A549 (cell line): ENCODE data around the gene KDM4B. TPM values are rescaled to one million over a fixed set of nuclear protein-coding genes. Genes with fewer than 3 reads are reported as not detected.

Experiments
- ATAC-seq, 2 experiments: fragments of 200-7000 bp in 1 of 2; fragments of >200 bp in 1 of 2; cut with Nextera tagmentation in 1 of 2; cut with Tn5 transposase in 1 of 2; 3 replicates each; pipeline versions ENCODE4 v1.8.0 to v1.9.1; 2018 to 2020; ENCODE audit warnings: mild to moderate bottlenecking in 1 of 2, moderate library complexity in 1 of 2
- CTCF ChIA-PET: fragments of 300-600 bp; sonication (Branson Sonifier 250); formaldehyde crosslinking; extraction: SDS; loops from one replicate; lab custom pipeline; 2021; ENCODE audit warnings: antibody characterized with exemption, inconsistent platforms; lab: Yijun Ruan, JAX
- POLR2A ChIA-PET: fragments of 350-600 bp; formaldehyde crosslinking; extraction: SDS; loops from one replicate; lab custom pipeline; 2021; ENCODE audit warnings: antibody characterized with exemption, inconsistent platforms; lab: Yijun Ruan, JAX
- DNase-seq, 2 experiments: peaks; one replicate each; pipeline versions ENCODE4 v3.0.0 to v3.0.0-alpha.2; 2011 to 2016; ENCODE audit warnings: low read depth in 1 of 2, low spot score in 1 of 2
- FAIRE-seq: peaks from 2 replicates; lab custom pipeline; 2011; peaks lifted over from hg19 to GRCh38; lab: Jason Lieb, UNC
- H3K27ac ChIP-seq, 2 experiments: fragments of >200 bp; sonication (Bioruptor Twin); formaldehyde crosslinking; 3 replicates each; pipeline ENCODE4 v1.5.1; 2016 to 2017
- H3K4me1 ChIP-seq: fragments of >200 bp; sonication (Bioruptor Twin); formaldehyde crosslinking; 3 replicates; pipeline ENCODE4 v1.6.1; 2016
- H3K4me2 ChIP-seq: fragments of >200 bp; sonication (Bioruptor Twin); formaldehyde crosslinking; 3 replicates; pipeline ENCODE4 v1.6.1; 2016
- H3K4me3 ChIP-seq: fragments of >200 bp; sonication (Bioruptor Twin); formaldehyde crosslinking; 3 replicates; pipeline ENCODE4 v1.5.1; 2016
- H3K9me3 ChIP-seq: fragments of >200 bp; sonication (Bioruptor Twin); formaldehyde crosslinking; 3 replicates; pipeline ENCODE4 v1.6.1; 2016
- BCL3 ChIP-seq: fragments of >200 bp; sonication (Bioruptor Twin); formaldehyde crosslinking; IDR thresholded peaks from 3 replicates; pipeline ENCODE4 v1.6.1; 2016
- BHLHE40 ChIP-seq: IDR thresholded peaks from 2 replicates; pipeline ENCODE4 v1.6.1; 2012; ENCODE audit warnings: low read depth, low read length, inconsistent platforms
- CEBPB ChIP-seq, 2 experiments: fragments of >200 bp in 1 of 2; sonication (Bioruptor Twin) in 1 of 2; formaldehyde crosslinking in 1 of 2; IDR thresholded peaks; 2 replicates each; pipeline ENCODE4 v1.6.1; 2012 to 2016
- EHF ChIP-seq: fragments of 250-450 bp; sonication (Bioruptor Pico); IDR thresholded peaks from 2 replicates; pipeline ENCODE4 v1.5.0; 2020; ENCODE audit warnings: mild to moderate bottlenecking
- EP300 ChIP-seq, 2 experiments: fragments of >200 bp; sonication (Bioruptor Twin); formaldehyde crosslinking; IDR thresholded peaks; 2 replicates in 1 of 2; 3 replicates in 1 of 2; pipeline ENCODE4 v1.6.1; 2016 to 2017
- FOSB ChIP-seq: fragments of 250-450 bp; sonication (Bioruptor Pico); IDR thresholded peaks from 2 replicates; pipeline ENCODE4 v1.5.0; 2020; ENCODE audit warnings: mild to moderate bottlenecking, moderate library complexity
- GATA3 ChIP-seq: IDR thresholded peaks from 2 replicates; pipeline ENCODE4 v1.6.1; 2012; ENCODE audit warnings: borderline replicate concordance
- HDAC2 ChIP-seq: fragments of 200-600 bp; sonication (generic); IDR thresholded peaks from 2 replicates; pipeline ENCODE4 v1.6.1; 2016
- HOXA7 ChIP-seq: fragments of 250-450 bp; sonication (Bioruptor Pico); IDR thresholded peaks from 2 replicates; pipeline ENCODE4 v1.5.0; 2020; ENCODE audit warnings: mild to moderate bottlenecking, moderate library complexity
- HOXB13 ChIP-seq: fragments of 250-450 bp; sonication (Bioruptor Pico); IDR thresholded peaks from 2 replicates; pipeline ENCODE4 v1.5.0; 2020; ENCODE audit warnings: low read depth, mild to moderate bottlenecking, moderate library complexity
- HOXB5 ChIP-seq: fragments of 250-450 bp; sonication (Bioruptor Pico); IDR thresholded peaks from 2 replicates; pipeline ENCODE4 v1.5.0; 2020; ENCODE audit warnings: mild to moderate bottlenecking, moderate library complexity
- MAFK ChIP-seq: fragments of 450-650 bp; IDR thresholded peaks from 2 replicates; pipeline ENCODE4 v1.6.1; 2014; ENCODE audit not compliant: partially characterized antibody
- MAX ChIP-seq: IDR thresholded peaks from 2 replicates; pipeline ENCODE4 v1.6.1; 2012
- NFE2L2 ChIP-seq: fragments of 150-350 bp; conservative IDR thresholded peaks from 2 replicates; pipeline ENCODE4 v1.6.1; 2014; ENCODE audit warnings: low read length
- NPAS2 ChIP-seq: fragments of 250-450 bp; sonication (Bioruptor Pico); IDR thresholded peaks from 2 replicates; pipeline ENCODE4 v1.8.0; 2022; ENCODE audit warnings: mild to moderate bottlenecking, moderate library complexity, borderline replicate concordance
- NR3C1 ChIP-seq: fragments of >200 bp; sonication (Bioruptor Twin); formaldehyde crosslinking; IDR thresholded peaks from 3 replicates; pipeline ENCODE4 v1.6.1; 2017
- PHF8 ChIP-seq: fragments of 200-600 bp; sonication (generic); IDR thresholded peaks from 2 replicates; pipeline ENCODE4 v1.6.1; 2016; ENCODE audit warnings: low read depth, mild to moderate bottlenecking, antibody characterized with exemption, moderate library complexity, borderline replicate concordance
- POLR2A ChIP-seq: IDR thresholded peaks from 2 replicates; pipeline ENCODE4 v1.6.1; 2012; ENCODE audit warnings: mild to moderate bottlenecking, low read length
- RAD21 ChIP-seq, 2 experiments: fragments of >200 bp in 1 of 2; sonication (Bioruptor Twin) in 1 of 2; formaldehyde crosslinking in 1 of 2; IDR thresholded peaks in 1 of 2; conservative IDR thresholded peaks in 1 of 2; 2 replicates in 1 of 2; 3 replicates in 1 of 2; pipeline ENCODE4 v1.6.1; 2012 to 2018; ENCODE audit warnings: inconsistent platforms in 1 of 2
- RFX5 ChIP-seq: fragments of 450-650 bp; IDR thresholded peaks from 2 replicates; pipeline ENCODE4 v1.7.1; 2014; ENCODE audit warnings: antibody characterized with exemption, mild to moderate bottlenecking, moderate library complexity
- RNF2 ChIP-seq: fragments of 200-600 bp; sonication (generic); IDR thresholded peaks from 2 replicates; pipeline ENCODE4 v1.6.1; 2016; ENCODE audit warnings: low read depth, mild to moderate bottlenecking, antibody characterized with exemption, moderate library complexity, borderline replicate concordance
- SREBF2 ChIP-seq: fragments of 450-650 bp; IDR thresholded peaks from 2 replicates; pipeline ENCODE4 v1.6.1; 2014; ENCODE audit warnings: mild to moderate bottlenecking, moderate library complexity
- TFCP2L1 ChIP-seq: fragments of 250-450 bp; sonication (Bioruptor Pico); IDR thresholded peaks from 2 replicates; pipeline ENCODE4 v1.5.0; 2021; ENCODE audit warnings: mild to moderate bottlenecking
- ZNF302 ChIP-seq: fragments of 250-450 bp; sonication (Bioruptor Pico); IDR thresholded peaks from 2 replicates; pipeline ENCODE4 v1.9.0; 2021; ENCODE audit warnings: inconsistent platforms, mild to moderate bottlenecking, moderate library complexity
- WGBS: methylation state at CpG from one replicate; pipeline ENCODE4 v1.1.6; 2017; ENCODE audit errors: missing lambda C conversion rate; 5-methylcytosine and 5-hydroxymethylcytosine counted together
- polyA plus RNA-seq, 4 experiments: library from polyadenylated mRNA; depleted of rRNA in 3 of 4; stranded (reverse); fragments of >200 nt; fragmentation: RNase III in 1 of 4; extraction: RNeasy Plus Mini Kit Qiagen cat#74134 plus additional on column Dnase treatment in 1 of 4; gene quantifications; 2 replicates in 3 of 4; 3 replicates in 1 of 4; pipeline ENCODE4 v1.2.3, GENCODE V29; 2011 to 2017
- TF ChIP-seq, protein P1 (sequence below): fragments of 450-650 bp; IDR thresholded peaks from 2 replicates; pipeline ENCODE4 v1.6.1; 2014; ENCODE audit warnings: antibody characterized with exemption
- TF ChIP-seq, protein P2 (sequence below): fragments of 250-450 bp; sonication (Bioruptor Pico); IDR thresholded peaks from 2 replicates; pipeline ENCODE4 v1.5.0; 2020; ENCODE audit warnings: low read depth, mild to moderate bottlenecking, moderate library complexity
- TF ChIP-seq, protein P3 (sequence below): IDR thresholded peaks from 2 replicates; pipeline ENCODE4 v1.6.1; 2012; ENCODE audit warnings: low read depth, borderline replicate concordance

The KDM4B gene
- polyA plus RNA-seq, 2 of the 4 experiments (the other 2 are of a cell fraction), result 3.0 to 4.6 TPM

DNA sequence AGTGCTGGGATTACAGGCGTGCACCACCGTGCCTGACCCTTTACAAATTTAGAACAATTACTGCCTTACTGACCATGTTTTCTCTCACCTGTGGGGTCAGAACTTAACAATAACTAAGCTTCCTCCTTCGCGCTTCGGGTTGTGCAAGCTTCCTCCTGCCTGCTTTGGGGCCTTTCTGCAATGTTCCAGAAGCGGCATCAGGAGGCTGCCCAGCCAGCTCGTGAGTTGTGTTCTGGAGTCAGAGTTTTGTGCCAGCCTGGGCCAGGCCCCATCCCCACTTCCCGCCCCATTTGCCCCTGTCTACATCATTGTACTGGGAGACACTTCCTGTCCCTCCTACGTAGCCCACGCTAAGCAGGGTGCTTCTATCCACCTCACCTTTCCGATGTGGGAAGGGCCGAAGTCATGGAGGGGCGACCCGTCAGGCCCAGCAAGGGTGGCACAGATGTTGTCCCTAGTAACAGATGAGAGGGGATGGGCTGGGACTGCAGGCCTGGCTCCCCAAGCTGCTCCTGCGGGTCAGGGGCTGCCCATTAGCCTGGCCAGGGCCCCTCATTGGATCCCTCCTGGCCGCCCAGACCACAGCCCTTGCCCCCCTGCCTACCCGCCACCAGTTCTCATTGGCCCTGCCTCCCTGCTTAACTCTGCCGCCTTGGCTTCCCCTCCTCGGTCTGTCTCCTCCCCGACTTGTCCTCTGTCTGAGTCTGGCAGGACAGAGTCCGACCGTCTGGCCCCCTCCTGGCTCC lies 46.2 kb upstream of the KDM4B start:
- 90% methylated on average over 20 of the region's 22 CpGs for WGBS
- H3K4me3 ChIP-seq, result no peak overlapping the region
- FAIRE-seq, result no peak
- H3K4me2 ChIP-seq, result no peak overlapping the region
- no peaks in the 10 kb centered on the region for H3K9me3 ChIP-seq
- POLR2A ChIA-PET, result no interaction called here
- TF ChIP-seq FOSB (CRISPR knock-in tag) (no peak), SREBF2 (no peak), TFCP2L1 (CRISPR knock-in tag) (no peak), EHF (CRISPR knock-in tag) (no peak), HOXB13 (no peak), RFX5 (no peak)
- TF ChIP-seq, protein P1, sequence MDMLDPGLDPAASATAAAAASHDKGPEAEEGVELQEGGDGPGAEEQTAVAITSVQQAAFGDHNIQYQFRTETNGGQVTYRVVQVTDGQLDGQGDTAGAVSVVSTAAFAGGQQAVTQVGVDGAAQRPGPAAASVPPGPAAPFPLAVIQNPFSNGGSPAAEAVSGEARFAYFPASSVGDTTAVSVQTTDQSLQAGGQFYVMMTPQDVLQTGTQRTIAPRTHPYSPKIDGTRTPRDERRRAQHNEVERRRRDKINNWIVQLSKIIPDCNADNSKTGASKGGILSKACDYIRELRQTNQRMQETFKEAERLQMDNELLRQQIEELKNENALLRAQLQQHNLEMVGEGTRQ, result no peak
- TF ChIP-seq, protein P2, sequence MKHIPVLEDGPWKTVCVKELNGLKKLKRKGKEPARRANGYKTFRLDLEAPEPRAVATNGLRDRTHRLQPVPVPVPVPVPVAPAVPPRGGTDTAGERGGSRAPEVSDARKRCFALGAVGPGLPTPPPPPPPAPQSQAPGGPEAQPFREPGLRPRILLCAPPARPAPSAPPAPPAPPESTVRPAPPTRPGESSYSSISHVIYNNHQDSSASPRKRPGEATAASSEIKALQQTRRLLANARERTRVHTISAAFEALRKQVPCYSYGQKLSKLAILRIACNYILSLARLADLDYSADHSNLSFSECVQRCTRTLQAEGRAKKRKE (CRISPR knock-in tag), result no peak
- TF ChIP-seq, all 56 proteins: peak for 0
- no peak overlapping the region for H3K27ac ChIP-seq
- CTCF ChIA-PET, result interaction anchor here (0.9 to 1.6 kb wide), 2 partner anchors 11 to 13 kb away, joined by 3 read pairs; partner anchors contain the start of gene UHRF1
- peaks cover 11% of the 10 kb centered on the region; the same call in 2 of the 3 replicates for H3K4me1 ChIP-seq
- DNase-seq, result no peak
- peak in 1 of 2 experiments; percentile 21; a peak in 1 of 6 replicates for ATAC-seq

GRCh38 chr19:4923276-4923747 lies 45.6 kb upstream of the KDM4B start:
- FAIRE-seq (no peak), ATAC-seq (no peak), DNase-seq (no peak)
- no peak overlapping the region for H3K27ac ChIP-seq
- no peak overlapping the region for H3K4me3 ChIP-seq
- ChIA-PET CTCF (no interaction called here), POLR2A (no interaction called here)
- peaks cover 11% of the 10 kb centered on the region; the same call in 2 of the 3 replicates for H3K4me1 ChIP-seq
- TF ChIP-seq BHLHE40, result no peak
- no peak for TF ChIP-seq RNF2
- no peak for TF ChIP-seq NFE2L2
- TF ChIP-seq POLR2A, result no peak
- no peak for TF ChIP-seq EP300 (IDR thresholded peaks at IDR 0.05)
- TF ChIP-seq NR3C1, result no peak
- TF ChIP-seq NPAS2, result no peak
- TF ChIP-seq HOXA7 (CRISPR knock-in tag), result no peak
- TF ChIP-seq GATA3, result no peak
- TF ChIP-seq ZNF302 (CRISPR knock-in tag), result no peak
- TF ChIP-seq, protein P3, sequence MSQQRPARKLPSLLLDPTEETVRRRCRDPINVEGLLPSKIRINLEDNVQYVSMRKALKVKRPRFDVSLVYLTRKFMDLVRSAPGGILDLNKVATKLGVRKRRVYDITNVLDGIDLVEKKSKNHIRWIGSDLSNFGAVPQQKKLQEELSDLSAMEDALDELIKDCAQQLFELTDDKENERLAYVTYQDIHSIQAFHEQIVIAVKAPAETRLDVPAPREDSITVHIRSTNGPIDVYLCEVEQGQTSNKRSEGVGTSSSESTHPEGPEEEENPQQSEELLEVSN, result no peak
- TF ChIP-seq MAX, result no peak
- H3K9me3 ChIP-seq, result no peaks in the 10 kb centered on the region
- 97% methylated on average over 10 of the region's 21 CpGs for WGBS
- H3K4me2 ChIP-seq, result no peak overlapping the region

DNA sequence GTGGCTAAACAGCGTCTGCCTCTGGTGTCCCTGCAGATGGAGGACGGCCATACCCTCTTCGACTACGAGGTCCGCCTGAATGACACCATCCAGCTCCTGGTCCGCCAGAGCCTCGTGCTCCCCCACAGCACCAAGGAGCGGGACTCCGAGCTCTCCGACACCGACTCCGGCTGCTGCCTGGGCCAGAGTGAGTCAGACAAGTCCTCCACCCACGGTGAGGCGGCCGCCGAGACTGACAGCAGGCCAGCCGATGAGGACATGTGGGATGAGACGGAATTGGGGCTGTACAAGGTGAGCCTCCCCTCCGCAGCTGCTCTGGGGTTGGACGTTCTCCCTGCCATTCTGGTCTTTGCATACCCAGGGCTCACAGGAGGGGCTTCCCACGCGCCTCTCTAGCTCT lies 39.7 kb upstream of the KDM4B start:
- CTCF ChIA-PET, result interaction anchor here (0.6 to 3.6 kb wide), 4 partner anchors 11 to 102 kb away, joined by 3 to 14 read pairs (median 3); no protein-coding TSS in a partner anchor
- POLR2A ChIA-PET, result no interaction called here
- Histone ChIP-seq H3K4me2 (no peak overlapping the region), H3K4me1 (peaks cover 11% of the 10 kb centered on the region; the same call in 2 of the 3 replicates), H3K9me3 (no peaks in the 10 kb centered on the region), H3K4me3 (no peak overlapping the region), H3K27ac (no peak overlapping the region)
- 94% methylated on average over 8 of the region's 22 CpGs for WGBS
- ATAC-seq, result no peak
- no peak for DNase-seq
- FAIRE-seq, result no peak
- TF ChIP-seq RNF2 (no peak), GATA3 (no peak), RAD21 (conservative IDR thresholded peaks at IDR 0.05 in 1 of 2, IDR thresholded peaks at IDR 0.05 in 1 of 2) (no peak), NFE2L2 (no peak), HDAC2 (no peak), MAFK (no peak), TFCP2L1 (CRISPR knock-in tag) (no peak), CEBPB (IDR thresholded peaks at IDR 0.05) (no peak), PHF8 (no peak), HOXA7 (CRISPR knock-in tag) (no peak), HOXB5 (no peak), BCL3 (no peak)
